ENCODE data around the gene UNC5B.

UNC5B gene

GRCh38 chr10:71247804-71248203, 35.4 kb downstream of the UNC5B start:
- Histone ChIP-seq H3K79me2 (ENCODE audit: low read length) (no peaks in the 10 kb centered on the region), H3K4me1 (ENCODE audit: low read length) (no peaks in the 10 kb centered on the region), H3K9ac (ENCODE audit: low read length) (no peak overlapping the region), H3K27ac (ENCODE audit: low read length) (no peak overlapping the region), H3K36me3 (replicated peaks; ENCODE audit: insufficient read depth, low read length) (no peaks in the 10 kb centered on the region), H3K27me3 (replicated peaks; ENCODE audit: insufficient read depth, low read length) (peaks cover 15% of the 10 kb centered on the region; the same call in 1 of the 2 replicates), H2AFZ (ENCODE audit: low read length) (no peak overlapping the region), H4K20me1 (ENCODE audit: insufficient read depth, low read length) (no peaks in the 10 kb centered on the region), H3K4me2 (ENCODE audit: low read depth, low read length) (no peak overlapping the region), H3K4me3 (ENCODE audit: low read length) (no peak overlapping the region), H3F3A (ENCODE audit: insufficient read depth, low read length) (no peaks in the 10 kb centered on the region), H3K9me3 (replicated peaks; ENCODE audit: insufficient read depth, low read length) (no peaks in the 10 kb centered on the region), H3K9me2 (replicated peaks; ENCODE audit: insufficient read depth, low read length) (no peaks in the 10 kb centered on the region)
- no peak for TF ChIP-seq EZH2phosphoT487 (IDR thresholded peaks at IDR 0.05; ENCODE audit: low read length)
- no peak for TF ChIP-seq EZH2 (optimal IDR thresholded peaks at IDR 0.05; ENCODE audit: low read depth, low read length)
- TF ChIP-seq CTCF (IDR thresholded peaks at IDR 0.05; ENCODE audit: low read length) = no peak
- DNase-seq = no peak

- no peak overlapping the region for H3K27ac ChIP-seq (ENCODE audit: low read length)
- no peaks in the 10 kb centered on the region for H4K20me1 ChIP-seq (ENCODE audit: insufficient read depth, low read length)
Observed at GRCh38 chr10:71248210-71248609, 35.8 kb downstream of the UNC5B start.

GRCh38 chr10:71249996-71250395, 37.6 kb downstream of the UNC5B start:
- Histone ChIP-seq H3K27me3 (replicated peaks; ENCODE audit: insufficient read depth, low read length) (0 out of 2 replicates have a peak, but pooled peaks cover 5% of the 10 kb centered on the region), H3K9me3 (replicated peaks; ENCODE audit: insufficient read depth, low read length) (no peaks in the 10 kb centered on the region), H3K36me3 (replicated peaks; ENCODE audit: insufficient read depth, low read length) (no peaks in the 10 kb centered on the region), H3K9me2 (replicated peaks; ENCODE audit: insufficient read depth, low read length) (no peaks in the 10 kb centered on the region), H4K20me1 (ENCODE audit: insufficient read depth, low read length) (no peaks in the 10 kb centered on the region), H2AFZ (ENCODE audit: low read length) (no peak overlapping the region), H3F3A (ENCODE audit: insufficient read depth, low read length) (no peaks in the 10 kb centered on the region), H3K9ac (ENCODE audit: low read length) (no peak overlapping the region), H3K4me1 (ENCODE audit: low read length) (no peaks in the 10 kb centered on the region), H3K27ac (ENCODE audit: low read length) (no peak overlapping the region), H3K79me2 (ENCODE audit: low read length) (no peaks in the 10 kb centered on the region), H3K4me3 (ENCODE audit: low read length) (no peak overlapping the region), H3K4me2 (ENCODE audit: low read depth, low read length) (no peak overlapping the region)
- DNase-seq = no peak
- TF ChIP-seq EZH2 (optimal IDR thresholded peaks at IDR 0.05; ENCODE audit: low read depth, low read length) = no peak
- TF ChIP-seq EZH2phosphoT487 (IDR thresholded peaks at IDR 0.05; ENCODE audit: low read length) = no peak
- no peak for TF ChIP-seq CTCF (IDR thresholded peaks at IDR 0.05; ENCODE audit: low read length)

More at GRCh38 chr10:71248210-71248609, 35.8 kb downstream of the UNC5B start:
- H3K4me1 ChIP-seq (ENCODE audit: low read length) = no peaks in the 10 kb centered on the region
- H3K27me3 ChIP-seq (replicated peaks; ENCODE audit: insufficient read depth, low read length) = peaks cover 15% of the 10 kb centered on the region; the same call in 1 of the 2 replicates
- H3K9me3 ChIP-seq (replicated peaks; ENCODE audit: insufficient read depth, low read length) = no peaks in the 10 kb centered on the region
- no peaks in the 10 kb centered on the region for H3K36me3 ChIP-seq (replicated peaks; ENCODE audit: insufficient read depth, low read length)
- TF ChIP-seq CTCF (IDR thresholded peaks at IDR 0.05; ENCODE audit: low read length) = no peak
- TF ChIP-seq EZH2phosphoT487 (IDR thresholded peaks at IDR 0.05; ENCODE audit: low read length) = no peak
- no peak for TF ChIP-seq EZH2 (optimal IDR thresholded peaks at IDR 0.05; ENCODE audit: low read depth, low read length)
- H3K4me3 ChIP-seq (ENCODE audit: low read length) = no peak overlapping the region
- no peaks in the 10 kb centered on the region for H3F3A ChIP-seq (ENCODE audit: insufficient read depth, low read length)
- no peak overlapping the region for H2AFZ ChIP-seq (ENCODE audit: low read length)
- H3K79me2 ChIP-seq (ENCODE audit: low read length) = no peaks in the 10 kb centered on the region
- no peak overlapping the region for H3K4me2 ChIP-seq (ENCODE audit: low read depth, low read length)
- no peaks in the 10 kb centered on the region for H3K9me2 ChIP-seq (replicated peaks; ENCODE audit: insufficient read depth, low read length)
- no peak overlapping the region for H3K9ac ChIP-seq (ENCODE audit: low read length)
- no peak for DNase-seq
